A673 (cell line): Measurements from ENCODE around the gene SREBF2. TPM values are rescaled to one million over a fixed set of nuclear protein-coding genes. Genes with fewer than 3 reads are reported as not detected.

Source experiments
- BruUV-seq: library from RNA; stranded (reverse); fragments of 400-500 nt; replicated peaks from 2 replicates; lab custom pipeline; 2021; lab: Mats Ljungman, UMichigan
- CTCF ChIA-PET: fragments of 300-600 bp; sonication (Branson Sonifier 250); formaldehyde crosslinking; loops from one replicate; lab custom pipeline; 2022; ENCODE audit warnings: antibody characterized with exemption; lab: Charles Lee
- POLR2A ChIA-PET: fragments of 300-600 bp; sonication (Branson Sonifier 250); formaldehyde crosslinking; loops from one replicate; lab custom pipeline; 2022; ENCODE audit warnings: antibody characterized with exemption; ENCODE audit not compliant: low non-redundant PET; lab: Charles Lee
- DNase-seq: peaks from one replicate; pipeline ENCODE4 v3.0.0-alpha.2; 2015; ENCODE audit warnings: low spot score
- H3K27ac ChIP-seq: fragments of 200-600 bp; sonication (generic); 2 replicates; pipeline ENCODE4 v1.5.1; 2016; ENCODE audit warnings: mixed run types, low read depth, mild to moderate bottlenecking, mixed read lengths, antibody characterized with exemption, low read length; ENCODE audit not compliant: poor library complexity, severe bottlenecking
- H3K27me3 ChIP-seq: fragments of 200-600 bp; sonication (generic); replicated peaks from 2 replicates; pipeline ENCODE4 v1.6.1; 2017; ENCODE audit warnings: mixed run types, low read depth, mild to moderate bottlenecking, mixed read lengths, antibody characterized with exemption, low read length; ENCODE audit not compliant: insufficient read depth, poor library complexity
- H3K36me3 ChIP-seq: fragments of 200-600 bp; sonication (generic); 2 replicates; pipeline ENCODE4 v1.6.1; 2016; ENCODE audit warnings: mixed run types, mild to moderate bottlenecking, mixed read lengths, antibody characterized with exemption, low read length; ENCODE audit not compliant: insufficient read depth, poor library complexity, severe bottlenecking
- H3K4me1 ChIP-seq: fragments of 200-600 bp; sonication (generic); 2 replicates; pipeline ENCODE4 v1.6.1; 2017; ENCODE audit warnings: mixed run types, mild to moderate bottlenecking, mixed read lengths, antibody characterized with exemption, low read length; ENCODE audit not compliant: insufficient read depth, poor library complexity, severe bottlenecking
- H3K4me3 ChIP-seq: fragments of 200-600 bp; sonication (generic); 2 replicates; pipeline ENCODE4 v1.5.1; 2016; ENCODE audit warnings: low read depth, mixed run types, mild to moderate bottlenecking, mixed read lengths, low read length; ENCODE audit not compliant: poor library complexity, severe bottlenecking
- H3K9me3 ChIP-seq: fragments of 200-600 bp; sonication (generic); 2 replicates; pipeline ENCODE4 v1.6.1; 2016; ENCODE audit warnings: mixed run types, low read depth, mild to moderate bottlenecking, mixed read lengths, antibody characterized with exemption, low read length; ENCODE audit not compliant: poor library complexity, severe bottlenecking
- EZH2 ChIP-seq: fragments of 200-600 bp; sonication (generic); IDR thresholded peaks from 2 replicates; pipeline ENCODE4 v1.6.1; 2017; ENCODE audit warnings: borderline replicate concordance, low read depth, mild to moderate bottlenecking, mixed read lengths, antibody characterized with exemption, low read length; ENCODE audit not compliant: poor library complexity, severe bottlenecking
- intact Hi-C: fragments of 100-400 bp; cut with micrococcal nuclease; formaldehyde crosslinking; loops from one replicate; pipeline ENCODE4 v1.10.0; 2022; ENCODE audit not compliant: unreplicated experiment
- total RNA-seq: library from RNA; stranded (reverse); gene quantifications from 2 replicates; pipeline ENCODE4 v1.2.3, GENCODE V29; 2021
- TF ChIP-seq, protein P1 (sequence below): fragments of 300-800, 200-600 bp; sonication (generic); conservative IDR thresholded peaks from 2 replicates; pipeline ENCODE4 v1.5.1; 2017; ENCODE audit warnings: low read depth, mild to moderate bottlenecking, antibody characterized with exemption, low read length, moderate library complexity, mixed read lengths

Gene SREBF2
- total RNA-seq, 1 experiment from 2014 or later, result 141 TPM

DNA sequence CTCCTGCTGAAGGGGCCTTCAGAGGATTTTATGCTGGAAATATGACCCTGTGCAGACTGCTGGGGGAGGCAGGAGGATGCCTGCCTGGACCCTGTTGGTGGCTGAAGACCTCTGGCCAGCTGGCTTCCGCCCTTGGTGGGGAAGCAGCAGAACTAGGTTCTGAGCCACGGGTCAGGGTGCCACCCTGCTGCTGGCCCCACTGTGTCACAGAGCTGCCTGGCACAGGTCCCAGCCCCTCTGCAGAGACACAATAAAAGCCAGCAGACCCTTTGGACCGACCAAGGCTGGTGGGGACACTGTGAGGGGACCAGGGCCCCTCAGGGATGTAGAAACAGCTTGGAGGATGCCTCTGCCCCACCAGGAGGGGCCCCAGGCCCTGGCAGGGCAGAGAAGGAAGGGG lies 6.9 kb upstream of the SREBF2 start:
- Histone ChIP-seq H3K4me1 (peaks cover 10% of the 10 kb centered on the region), H3K27ac (peak overlapping the region; percentile 58), H3K4me3 (no peak overlapping the region), H3K36me3 (peaks cover 10% of the 10 kb centered on the region), H3K9me3 (no peaks in the 10 kb centered on the region), H3K27me3 (no peaks in the 10 kb centered on the region)
- CTCF ChIA-PET, result no interaction called here
- BruUV-seq, result no TSS peak
- POLR2A ChIA-PET, result no interaction called here
- intact Hi-C loops, result no loop called here
- no peak for TF ChIP-seq EZH2
- TF ChIP-seq, protein P1, sequence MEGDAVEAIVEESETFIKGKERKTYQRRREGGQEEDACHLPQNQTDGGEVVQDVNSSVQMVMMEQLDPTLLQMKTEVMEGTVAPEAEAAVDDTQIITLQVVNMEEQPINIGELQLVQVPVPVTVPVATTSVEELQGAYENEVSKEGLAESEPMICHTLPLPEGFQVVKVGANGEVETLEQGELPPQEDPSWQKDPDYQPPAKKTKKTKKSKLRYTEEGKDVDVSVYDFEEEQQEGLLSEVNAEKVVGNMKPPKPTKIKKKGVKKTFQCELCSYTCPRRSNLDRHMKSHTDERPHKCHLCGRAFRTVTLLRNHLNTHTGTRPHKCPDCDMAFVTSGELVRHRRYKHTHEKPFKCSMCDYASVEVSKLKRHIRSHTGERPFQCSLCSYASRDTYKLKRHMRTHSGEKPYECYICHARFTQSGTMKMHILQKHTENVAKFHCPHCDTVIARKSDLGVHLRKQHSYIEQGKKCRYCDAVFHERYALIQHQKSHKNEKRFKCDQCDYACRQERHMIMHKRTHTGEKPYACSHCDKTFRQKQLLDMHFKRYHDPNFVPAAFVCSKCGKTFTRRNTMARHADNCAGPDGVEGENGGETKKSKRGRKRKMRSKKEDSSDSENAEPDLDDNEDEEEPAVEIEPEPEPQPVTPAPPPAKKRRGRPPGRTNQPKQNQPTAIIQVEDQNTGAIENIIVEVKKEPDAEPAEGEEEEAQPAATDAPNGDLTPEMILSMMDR, result no peak
- DNase-seq, result no peak

DNA sequence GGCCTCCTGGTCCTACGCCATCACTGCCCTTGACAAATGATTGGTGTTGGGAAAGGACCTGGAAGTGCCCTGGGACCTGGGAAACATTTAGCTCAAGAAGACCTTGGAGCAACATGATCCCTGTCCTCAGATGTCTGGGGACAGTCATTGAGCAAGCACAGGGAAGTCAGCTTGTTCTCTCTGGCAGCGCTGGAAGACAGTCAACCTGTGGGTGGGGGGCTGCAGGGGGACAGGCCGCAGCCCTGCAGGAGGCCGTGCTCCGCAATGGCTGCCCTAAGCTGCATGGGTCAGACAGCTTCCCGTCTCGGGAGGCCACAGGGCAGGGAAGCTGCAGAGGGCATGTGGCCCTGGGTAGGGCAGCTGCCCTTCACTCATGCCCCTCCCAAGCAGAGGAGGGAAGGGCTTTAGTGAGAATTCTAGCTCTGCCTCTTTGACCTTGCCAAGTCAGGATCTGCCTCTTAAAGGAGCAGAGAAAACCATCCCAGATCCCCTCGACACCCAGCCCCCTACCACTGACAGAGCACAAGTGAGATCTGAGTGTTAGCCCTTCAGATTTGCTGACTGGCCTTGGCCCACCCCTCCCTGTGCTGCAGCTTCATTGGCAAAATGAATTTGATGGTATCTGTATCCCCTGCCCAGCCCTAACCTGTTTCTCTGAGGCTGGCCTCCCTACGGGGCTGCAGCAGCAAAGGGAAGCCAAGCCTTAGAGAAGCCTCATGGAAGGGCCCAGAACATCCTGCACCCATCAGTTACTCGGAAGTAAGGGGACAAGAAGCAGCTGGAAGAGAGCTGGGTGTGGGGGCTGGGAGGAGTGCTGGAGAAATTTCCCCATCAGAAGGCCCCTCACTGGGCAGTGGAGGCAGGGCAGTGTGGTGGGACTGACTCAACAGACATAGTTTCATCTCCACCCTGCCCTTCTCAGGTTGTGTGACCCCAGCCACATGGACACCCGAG lies 6.2 kb upstream of the SREBF2 start:
- Histone ChIP-seq H3K27me3 (no peaks in the 10 kb centered on the region), H3K9me3 (peaks cover 5% of the 10 kb centered on the region), H3K36me3 (peaks cover 15% of the 10 kb centered on the region), H3K4me3 (no peak overlapping the region), H3K4me1 (peaks cover 6% of the 10 kb centered on the region), H3K27ac (peak overlapping the region; percentile 58)
- no peak for TF ChIP-seq EZH2
- TF ChIP-seq, protein P1, result no peak
- ChIA-PET POLR2A (interaction anchor here (0.6 kb wide), 1 partner anchor 116 kb away, joined by 10 read pairs; no protein-coding TSS in a partner anchor), CTCF (no interaction called here)
- BruUV-seq, result no TSS peak
- DNase-seq, result no peak
- intact Hi-C loops, result no loop called here

DNA sequence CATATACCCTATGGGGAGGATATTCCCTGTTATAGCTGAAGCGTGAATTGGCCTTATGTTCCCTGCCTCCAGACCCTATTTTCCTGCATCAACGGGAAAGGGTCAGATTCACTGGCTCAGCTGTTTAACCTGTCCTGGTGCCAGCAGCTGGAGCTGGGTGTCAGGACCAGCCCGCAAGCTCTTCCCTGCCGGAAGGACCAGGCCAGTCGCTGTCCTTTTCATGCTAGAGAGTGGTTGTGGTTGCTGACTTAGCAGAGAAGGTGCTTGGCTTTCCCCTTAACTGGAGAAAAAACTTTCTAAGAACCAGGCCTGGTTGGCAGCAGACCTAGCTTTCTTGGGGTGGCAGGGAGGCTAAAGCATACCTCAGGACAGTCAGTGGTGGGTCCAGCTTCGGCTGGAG lies 5.2 kb upstream of the SREBF2 start:
- TF ChIP-seq, protein P1, result no peak
- no peak for TF ChIP-seq EZH2
- Histone ChIP-seq H3K27me3 (no peaks in the 10 kb centered on the region), H3K9me3 (peaks cover 8% of the 10 kb centered on the region), H3K36me3 (peaks cover 18% of the 10 kb centered on the region), H3K27ac (peak overlapping the region; percentile 58), H3K4me3 (no peak overlapping the region), H3K4me1 (peaks cover 6% of the 10 kb centered on the region)
- ChIA-PET CTCF (interaction anchor here (0.5 kb wide), 1 partner anchor 29 kb away, joined by 3 read pairs; no protein-coding TSS in a partner anchor), POLR2A (no interaction called here)
- DNase-seq, result no peak
- intact Hi-C loops, result no loop called here
- BruUV-seq, result no TSS peak
